Glutamatergic neuron (in vitro differentiated cells): ENCODE data around the gene TRPV5. TPM values are rescaled to one million over a fixed set of nuclear protein-coding genes. Genes with fewer than 3 reads are reported as not detected.
A peak's percentile ranks its signal among the peaks of the same experiment; 100 is the strongest.

ENCODE experiments used
- DNase-seq: peaks from one replicate; pipeline ENCODE4 v3.0.0; 2022
- H3K27ac Mint-ChIP-seq: one replicate; pipeline ENCODE4 v1.8.0; 2020; ENCODE audit warnings: mild to moderate bottlenecking, mixed read lengths, inconsistent platforms; ENCODE audit not compliant: unreplicated experiment
- H3K27me3 Mint-ChIP-seq: one replicate; pipeline ENCODE4 v1.8.0; 2020; ENCODE audit warnings: mild to moderate bottlenecking, moderate library complexity, mixed read lengths, inconsistent platforms; ENCODE audit not compliant: unreplicated experiment
- H3K36me3 Mint-ChIP-seq: one replicate; pipeline ENCODE4 v1.8.0; 2020; ENCODE audit warnings: mild to moderate bottlenecking, mixed read lengths, inconsistent platforms; ENCODE audit not compliant: unreplicated experiment
- H3K4me1 Mint-ChIP-seq: one replicate; pipeline ENCODE4 v1.8.0; 2020; ENCODE audit warnings: mild to moderate bottlenecking, low read depth, mixed read lengths, inconsistent platforms; ENCODE audit not compliant: unreplicated experiment
- H3K4me3 Mint-ChIP-seq: one replicate; pipeline ENCODE4 v1.8.0; 2020; ENCODE audit warnings: mild to moderate bottlenecking, mixed read lengths, inconsistent platforms; ENCODE audit not compliant: unreplicated experiment
- H3K9me3 Mint-ChIP-seq: one replicate; pipeline ENCODE4 v1.8.0; 2020; ENCODE audit warnings: mild to moderate bottlenecking, moderate library complexity, mixed read lengths, inconsistent platforms; ENCODE audit not compliant: unreplicated experiment
- CTCF ChIP-seq: fragments of 200-600 bp; sonication (generic); IDR thresholded peaks from one replicate; pipeline ENCODE4 v1.5.0; 2021; ENCODE audit not compliant: partially characterized antibody, unreplicated experiment
- total RNA-seq: library from RNA; stranded (reverse); fragmentation: NEBNext Ultra II Directional; extraction: Animal tissue kit (Norgen Biotek cat#: 25700); gene quantifications from one replicate; pipeline ENCODE4 v1.2.1, GENCODE V29; 2021; ENCODE audit not compliant: unreplicated experiment

Gene TRPV5
- total RNA-seq, 1 donor from 2014 or later: 0.15 TPM

GRCh38 chr7:142867398-142868187, 66.0 kb downstream of the TRPV5 start:
- Mint-ChIP-seq H3K27ac (no peak overlapping the region), H3K4me1 (peaks cover under 1% of the 10 kb centered on the region), H3K4me3 (no peak overlapping the region), H3K9me3 (peaks cover 1% of the 10 kb centered on the region), H3K36me3 (no peaks in the 10 kb centered on the region), H3K27me3 (peaks cover 6% of the 10 kb centered on the region)
- DNase-seq: no peak
- TF ChIP-seq CTCF: no peak

DNA sequence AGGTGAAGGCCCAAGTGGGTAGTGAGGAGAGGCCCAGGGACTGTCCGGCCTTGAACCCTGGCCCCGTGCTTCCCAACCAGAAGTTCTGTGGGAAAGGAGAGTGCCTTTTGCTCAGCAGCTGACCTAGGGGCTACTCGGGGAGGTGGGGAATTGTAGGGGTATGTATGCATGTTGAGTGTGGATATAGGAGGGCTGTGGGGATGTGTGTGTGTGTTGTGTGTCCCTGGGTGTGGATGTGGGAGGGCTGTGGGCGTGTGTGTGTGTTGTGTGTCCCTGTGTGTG, 66.5 kb downstream of the TRPV5 start:
- Mint-ChIP-seq H3K27me3 (peaks cover 6% of the 10 kb centered on the region), H3K4me1 (peaks cover 3% of the 10 kb centered on the region), H3K27ac (no peak overlapping the region), H3K4me3 (no peak overlapping the region), H3K9me3 (peaks cover 1% of the 10 kb centered on the region), H3K36me3 (no peaks in the 10 kb centered on the region)
- TF ChIP-seq CTCF: no peak
- DNase-seq: no peak

DNA sequence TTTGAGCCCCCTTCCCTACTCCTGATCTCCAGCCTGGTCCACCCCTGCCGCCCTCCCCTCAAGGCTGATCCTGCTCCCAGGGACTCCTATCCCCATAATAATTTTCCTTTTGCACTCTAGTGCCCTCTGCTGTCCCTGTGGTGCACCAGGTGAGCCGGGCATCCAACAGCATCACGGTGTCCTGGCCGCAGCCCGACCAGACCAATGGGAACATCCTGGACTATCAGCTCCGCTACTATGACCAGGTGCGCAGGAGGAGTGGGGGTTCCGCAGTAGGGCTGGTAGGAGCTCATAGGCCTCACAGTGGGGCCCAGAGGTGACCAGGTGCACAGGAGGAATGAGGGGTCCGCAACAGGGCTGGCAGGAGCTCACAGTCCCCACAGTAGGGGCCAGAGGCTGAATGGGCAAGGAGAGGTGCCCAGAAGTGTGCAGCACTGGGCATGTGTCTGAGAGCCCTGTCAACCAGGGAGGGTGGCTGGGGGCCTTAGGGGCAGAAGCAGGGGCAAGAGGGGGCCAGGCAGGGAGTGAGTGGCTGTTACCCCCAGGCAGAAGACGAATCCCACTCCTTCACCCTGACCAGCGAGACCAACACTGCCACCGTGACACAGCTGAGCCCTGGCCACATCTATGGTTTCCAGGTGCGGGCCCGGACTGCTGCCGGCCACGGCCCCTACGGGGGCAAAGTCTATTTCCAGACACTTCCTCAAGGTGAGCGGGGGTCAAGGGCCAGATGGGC, 67.0 kb downstream of the TRPV5 start:
- Mint-ChIP-seq H3K4me1 (peaks cover 3% of the 10 kb centered on the region), H3K27me3 (peaks cover 6% of the 10 kb centered on the region), H3K27ac (no peak overlapping the region), H3K36me3 (no peaks in the 10 kb centered on the region), H3K4me3 (no peak overlapping the region), H3K9me3 (peaks cover 1% of the 10 kb centered on the region)
- peak; percentile 47 for TF ChIP-seq CTCF
- peak; percentile 63 for DNase-seq

- TF ChIP-seq CTCF: no peak
- no peak overlapping the region for H3K27ac Mint-ChIP-seq
- H3K9me3 Mint-ChIP-seq: peaks cover 1% of the 10 kb centered on the region
- H3K36me3 Mint-ChIP-seq: no peaks in the 10 kb centered on the region
- DNase-seq: no peak
- H3K27me3 Mint-ChIP-seq: peaks cover 6% of the 10 kb centered on the region
- H3K4me1 Mint-ChIP-seq: peaks cover 3% of the 10 kb centered on the region
- no peak overlapping the region for H3K4me3 Mint-ChIP-seq
Measured at GRCh38 chr7:142865766-142866165, 67.8 kb downstream of the TRPV5 start.
